Activated T-cell treated with anti-CD3 and anti-CD28 coated beads, Interleukin-2, amount 50 U/mL, for 4 hours (primary cell): ENCODE measurements around the gene LRPAP1. TPM values are rescaled to one million over a fixed set of nuclear protein-coding genes. Genes with fewer than 3 reads are reported as not detected.
A peak's percentile ranks its signal among the peaks of the same experiment; 100 is the strongest.
"Not testable (repeated sequence)": the region's sequence is repeated elsewhere in the genome, so short reads cannot be mapped to it uniquely, and the experiment has no call there.

Experiments used
- ATAC-seq, 2 donors: fragments of 200-7000 bp; cut with Tn5 transposase; one replicate each; pipeline ENCODE4 v1.10.0; 2021
- DNase-seq: peaks from one replicate; pipeline ENCODE4 v3.0.0-alpha.2; 2020
- H3K27me3 Mint-ChIP-seq: one replicate; pipeline ENCODE4 v1.8.0; 2021; ENCODE audit warnings: low read depth, mixed read lengths
- H3K36me3 Mint-ChIP-seq: one replicate; pipeline ENCODE4 v1.8.0; 2022; ENCODE audit warnings: mixed read lengths; ENCODE audit not compliant: insufficient read depth
- H3K4me1 Mint-ChIP-seq: one replicate; pipeline ENCODE4 v1.8.0; 2021; ENCODE audit warnings: low read depth, mixed read lengths
- H3K4me3 Mint-ChIP-seq: one replicate; pipeline ENCODE4 v1.8.0; 2021; ENCODE audit warnings: mild to moderate bottlenecking, moderate library complexity, mixed read lengths
- H3K9me3 Mint-ChIP-seq: one replicate; pipeline ENCODE4 v1.8.0; 2021; ENCODE audit warnings: mixed read lengths
- total RNA-seq, 3 donors: library from RNA; stranded (reverse); gene quantifications; one replicate each; pipeline ENCODE4 v1.2.1, GENCODE V29; 2021

Gene LRPAP1
- 100 to 1,000 TPM; 111 to 145 (median 118) TPM for total RNA-seq

- peak; percentile 80 for DNase-seq
- peak within 1 kb of the TSS; percentile 99 for H3K4me3 Mint-ChIP-seq
- peaks cover 30% of the 10 kb centered on the region for H3K4me1 Mint-ChIP-seq
- ATAC-seq = peak; percentile 92 to 95
- H3K36me3 Mint-ChIP-seq = peaks cover 1% of the 10 kb centered on the region
- peaks cover 5% of the 10 kb centered on the region for H3K27me3 Mint-ChIP-seq
- peaks cover 3% of the 10 kb centered on the region for H3K9me3 Mint-ChIP-seq
Measured at GRCh38 chr4:3531879-3532750, at the start of gene LRPAP1. LRPAP1 (minus strand) TSS chr4:3532422; CDS start chr4:3532412, 10 bp downstream.

- DNase-seq, H3K4me3 Mint-ChIP-seq, ATAC-seq, H3K27me3 Mint-ChIP-seq, H3K4me1 Mint-ChIP-seq, H3K9me3 Mint-ChIP-seq, H3K36me3 Mint-ChIP-seq: not testable (repeated sequence)
Measured at GRCh38 chr4:3581334-3582090, 49.3 kb upstream of the LRPAP1 start.

- not testable (repeated sequence) for H3K9me3 Mint-ChIP-seq, H3K27me3 Mint-ChIP-seq, H3K4me3 Mint-ChIP-seq, DNase-seq, H3K36me3 Mint-ChIP-seq, ATAC-seq, H3K4me1 Mint-ChIP-seq
Measured at GRCh38 chr4:3580859-3581258, 48.6 kb upstream of the LRPAP1 start.

GRCh38 chr4:3578527-3579144 is 46.4 kb upstream of the LRPAP1 start:
- not testable (repeated sequence) for DNase-seq, H3K27me3 Mint-ChIP-seq, ATAC-seq, H3K4me1 Mint-ChIP-seq, H3K36me3 Mint-ChIP-seq, H3K9me3 Mint-ChIP-seq, H3K4me3 Mint-ChIP-seq

GRCh38 chr4:3578052-3578451 is 45.8 kb upstream of the LRPAP1 start:
- H3K9me3 Mint-ChIP-seq, ATAC-seq, H3K36me3 Mint-ChIP-seq, H3K4me1 Mint-ChIP-seq, DNase-seq, H3K4me3 Mint-ChIP-seq, H3K27me3 Mint-ChIP-seq: not testable (repeated sequence)

- not testable (repeated sequence) for H3K36me3 Mint-ChIP-seq, DNase-seq, ATAC-seq, H3K4me3 Mint-ChIP-seq, H3K9me3 Mint-ChIP-seq, H3K4me1 Mint-ChIP-seq, H3K27me3 Mint-ChIP-seq
Measured at GRCh38 chr4:3577208-3577892, 45.1 kb upstream of the LRPAP1 start.

GRCh38 chr4:3576533-3577207 is 44.4 kb upstream of the LRPAP1 start:
- not testable (repeated sequence) for H3K36me3 Mint-ChIP-seq, H3K9me3 Mint-ChIP-seq, ATAC-seq, DNase-seq, H3K4me1 Mint-ChIP-seq, H3K4me3 Mint-ChIP-seq
- H3K27me3 Mint-ChIP-seq = peaks cover 10% of the 10 kb centered on the region

- not testable (repeated sequence) for DNase-seq, H3K27me3 Mint-ChIP-seq, H3K4me3 Mint-ChIP-seq, H3K4me1 Mint-ChIP-seq, H3K36me3 Mint-ChIP-seq, ATAC-seq, H3K9me3 Mint-ChIP-seq
Measured at GRCh38 chr4:3575426-3576369, 43.5 kb upstream of the LRPAP1 start.

- H3K27me3 Mint-ChIP-seq, H3K4me1 Mint-ChIP-seq, H3K9me3 Mint-ChIP-seq, ATAC-seq, H3K36me3 Mint-ChIP-seq, DNase-seq, H3K4me3 Mint-ChIP-seq: not testable (repeated sequence)
Measured at GRCh38 chr4:3574865-3575264, 42.6 kb upstream of the LRPAP1 start.

GRCh38 chr4:3574346-3574745 is 42.1 kb upstream of the LRPAP1 start:
- DNase-seq, H3K4me3 Mint-ChIP-seq, H3K9me3 Mint-ChIP-seq, H3K36me3 Mint-ChIP-seq, ATAC-seq, H3K4me1 Mint-ChIP-seq, H3K27me3 Mint-ChIP-seq: not testable (repeated sequence)

GRCh38 chr4:3573131-3573530 is 40.9 kb upstream of the LRPAP1 start:
- H3K4me1 Mint-ChIP-seq = no peaks in the 10 kb centered on the region
- no peak for DNase-seq
- no peak overlapping the region for H3K4me3 Mint-ChIP-seq
- peaks cover 3% of the 10 kb centered on the region for H3K27me3 Mint-ChIP-seq
- no peaks in the 10 kb centered on the region for H3K36me3 Mint-ChIP-seq
- ATAC-seq = no peak
- no peaks in the 10 kb centered on the region for H3K9me3 Mint-ChIP-seq

GRCh38 chr4:3572363-3572762 is 40.1 kb upstream of the LRPAP1 start:
- Mint-ChIP-seq H3K4me1 (no peaks in the 10 kb centered on the region), H3K4me3 (no peak overlapping the region), H3K27me3 (peaks cover 3% of the 10 kb centered on the region), H3K9me3 (no peaks in the 10 kb centered on the region), H3K36me3 (no peaks in the 10 kb centered on the region)
- ATAC-seq (no peak), DNase-seq (no peak)

GRCh38 chr4:3571921-3572320 is 39.7 kb upstream of the LRPAP1 start:
- H3K36me3 Mint-ChIP-seq = no peaks in the 10 kb centered on the region
- no peak for DNase-seq
- H3K4me3 Mint-ChIP-seq = no peak overlapping the region
- H3K27me3 Mint-ChIP-seq = peaks cover 3% of the 10 kb centered on the region
- H3K9me3 Mint-ChIP-seq = no peaks in the 10 kb centered on the region
- ATAC-seq = no peak
- H3K4me1 Mint-ChIP-seq = no peaks in the 10 kb centered on the region
